ENCODE results near the gene KCNIP3.

- TF ChIP-seq, protein P1, sequence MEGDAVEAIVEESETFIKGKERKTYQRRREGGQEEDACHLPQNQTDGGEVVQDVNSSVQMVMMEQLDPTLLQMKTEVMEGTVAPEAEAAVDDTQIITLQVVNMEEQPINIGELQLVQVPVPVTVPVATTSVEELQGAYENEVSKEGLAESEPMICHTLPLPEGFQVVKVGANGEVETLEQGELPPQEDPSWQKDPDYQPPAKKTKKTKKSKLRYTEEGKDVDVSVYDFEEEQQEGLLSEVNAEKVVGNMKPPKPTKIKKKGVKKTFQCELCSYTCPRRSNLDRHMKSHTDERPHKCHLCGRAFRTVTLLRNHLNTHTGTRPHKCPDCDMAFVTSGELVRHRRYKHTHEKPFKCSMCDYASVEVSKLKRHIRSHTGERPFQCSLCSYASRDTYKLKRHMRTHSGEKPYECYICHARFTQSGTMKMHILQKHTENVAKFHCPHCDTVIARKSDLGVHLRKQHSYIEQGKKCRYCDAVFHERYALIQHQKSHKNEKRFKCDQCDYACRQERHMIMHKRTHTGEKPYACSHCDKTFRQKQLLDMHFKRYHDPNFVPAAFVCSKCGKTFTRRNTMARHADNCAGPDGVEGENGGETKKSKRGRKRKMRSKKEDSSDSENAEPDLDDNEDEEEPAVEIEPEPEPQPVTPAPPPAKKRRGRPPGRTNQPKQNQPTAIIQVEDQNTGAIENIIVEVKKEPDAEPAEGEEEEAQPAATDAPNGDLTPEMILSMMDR (IDR thresholded peaks at IDR 0.05; ENCODE audit: low read depth, low read length, missing input control): no peak
- no peak for TF ChIP-seq YY1 (IDR thresholded peaks at IDR 0.05)
- TF ChIP-seq TAF1 (conservative IDR thresholded peaks at IDR 0.05): no peak
- TF ChIP-seq RAD21 (IDR thresholded peaks at IDR 0.05): no peak
- no peak for TF ChIP-seq MAX (IDR thresholded peaks at IDR 0.05)
- TF ChIP-seq GABPA (IDR thresholded peaks at IDR 0.05 in 1 of 2, conservative IDR thresholded peaks at IDR 0.05 in 1 of 2): no peak
- no peak for TF ChIP-seq EGR1 (IDR thresholded peaks at IDR 0.05; ENCODE audit: low read depth in 2 of 2)
- no peak for TF ChIP-seq ATF3 (IDR thresholded peaks at IDR 0.05)
- TF ChIP-seq HNF4G (IDR thresholded peaks at IDR 0.05): no peak
- no peak for TF ChIP-seq RXRA (IDR thresholded peaks at IDR 0.05)
- TF ChIP-seq, protein P2, sequence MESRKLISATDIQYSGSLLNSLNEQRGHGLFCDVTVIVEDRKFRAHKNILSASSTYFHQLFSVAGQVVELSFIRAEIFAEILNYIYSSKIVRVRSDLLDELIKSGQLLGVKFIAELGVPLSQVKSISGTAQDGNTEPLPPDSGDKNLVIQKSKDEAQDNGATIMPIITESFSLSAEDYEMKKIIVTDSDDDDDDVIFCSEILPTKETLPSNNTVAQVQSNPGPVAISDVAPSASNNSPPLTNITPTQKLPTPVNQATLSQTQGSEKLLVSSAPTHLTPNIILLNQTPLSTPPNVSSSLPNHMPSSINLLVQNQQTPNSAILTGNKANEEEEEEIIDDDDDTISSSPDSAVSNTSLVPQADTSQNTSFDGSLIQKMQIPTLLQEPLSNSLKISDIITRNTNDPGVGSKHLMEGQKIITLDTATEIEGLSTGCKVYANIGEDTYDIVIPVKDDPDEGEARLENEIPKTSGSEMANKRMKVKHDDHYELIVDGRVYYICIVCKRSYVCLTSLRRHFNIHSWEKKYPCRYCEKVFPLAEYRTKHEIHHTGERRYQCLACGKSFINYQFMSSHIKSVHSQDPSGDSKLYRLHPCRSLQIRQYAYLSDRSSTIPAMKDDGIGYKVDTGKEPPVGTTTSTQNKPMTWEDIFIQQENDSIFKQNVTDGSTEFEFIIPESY (IDR thresholded peaks at IDR 0.05): no peak
- TF ChIP-seq, protein P3, sequence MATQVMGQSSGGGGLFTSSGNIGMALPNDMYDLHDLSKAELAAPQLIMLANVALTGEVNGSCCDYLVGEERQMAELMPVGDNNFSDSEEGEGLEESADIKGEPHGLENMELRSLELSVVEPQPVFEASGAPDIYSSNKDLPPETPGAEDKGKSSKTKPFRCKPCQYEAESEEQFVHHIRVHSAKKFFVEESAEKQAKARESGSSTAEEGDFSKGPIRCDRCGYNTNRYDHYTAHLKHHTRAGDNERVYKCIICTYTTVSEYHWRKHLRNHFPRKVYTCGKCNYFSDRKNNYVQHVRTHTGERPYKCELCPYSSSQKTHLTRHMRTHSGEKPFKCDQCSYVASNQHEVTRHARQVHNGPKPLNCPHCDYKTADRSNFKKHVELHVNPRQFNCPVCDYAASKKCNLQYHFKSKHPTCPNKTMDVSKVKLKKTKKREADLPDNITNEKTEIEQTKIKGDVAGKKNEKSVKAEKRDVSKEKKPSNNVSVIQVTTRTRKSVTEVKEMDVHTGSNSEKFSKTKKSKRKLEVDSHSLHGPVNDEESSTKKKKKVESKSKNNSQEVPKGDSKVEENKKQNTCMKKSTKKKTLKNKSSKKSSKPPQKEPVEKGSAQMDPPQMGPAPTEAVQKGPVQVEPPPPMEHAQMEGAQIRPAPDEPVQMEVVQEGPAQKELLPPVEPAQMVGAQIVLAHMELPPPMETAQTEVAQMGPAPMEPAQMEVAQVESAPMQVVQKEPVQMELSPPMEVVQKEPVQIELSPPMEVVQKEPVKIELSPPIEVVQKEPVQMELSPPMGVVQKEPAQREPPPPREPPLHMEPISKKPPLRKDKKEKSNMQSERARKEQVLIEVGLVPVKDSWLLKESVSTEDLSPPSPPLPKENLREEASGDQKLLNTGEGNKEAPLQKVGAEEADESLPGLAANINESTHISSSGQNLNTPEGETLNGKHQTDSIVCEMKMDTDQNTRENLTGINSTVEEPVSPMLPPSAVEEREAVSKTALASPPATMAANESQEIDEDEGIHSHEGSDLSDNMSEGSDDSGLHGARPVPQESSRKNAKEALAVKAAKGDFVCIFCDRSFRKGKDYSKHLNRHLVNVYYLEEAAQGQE (IDR thresholded peaks at IDR 0.05): no peak
Observed at GRCh38 chr2:95276244-95276887, 20.8 kb upstream of the KCNIP3 start.

All from liver (tissue), 3 donors.